CD4-positive, alpha-beta T cell treated with Interleukin-17A for 4 hours (primary cell): ENCODE results near the gene GDF9.

ENCODE experiments used
- DNase-seq: peaks from one replicate; pipeline ENCODE4 v3.0.0-alpha.2; 2020; ENCODE audit warnings: mixed read lengths

The GDF9 gene

GRCh38 chr5:132834057-132834456 lies 32.2 kb downstream of the GDF9 start:
- no peak for DNase-seq

DNA sequence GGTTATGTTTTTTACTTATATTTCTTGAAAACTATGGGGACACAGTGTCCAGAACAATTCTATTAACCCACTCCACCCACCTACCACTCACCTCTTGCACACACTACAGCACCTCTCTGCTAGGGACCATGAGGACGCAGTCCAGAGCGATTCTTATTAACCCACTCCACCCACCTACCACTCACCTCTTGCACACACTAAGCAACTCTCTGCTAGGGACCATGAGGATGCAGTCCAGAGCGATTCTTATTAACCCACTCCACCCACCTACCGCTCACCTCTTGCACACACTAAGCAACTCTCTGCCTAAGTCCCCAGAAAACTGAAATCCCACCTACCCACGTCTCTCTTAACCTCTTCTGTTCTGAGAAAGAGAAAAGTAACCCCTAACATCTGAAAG lies 33.7 kb downstream of the GDF9 start:
- no peak for DNase-seq

GRCh38 chr5:132831095-132831860 lies 35.0 kb downstream of the GDF9 start:
- DNase-seq, result no peak

GRCh38 chr5:132830436-132831094 lies 35.7 kb downstream of the GDF9 start, which contains the start of gene SHROOM1:
Gene SHROOM1, minus strand, starts transcription at chr5:132830647. Its CDS starts 4,507 bp downstream, at chr5:132826140.
- DNase-seq, result peak; percentile 33

DNA sequence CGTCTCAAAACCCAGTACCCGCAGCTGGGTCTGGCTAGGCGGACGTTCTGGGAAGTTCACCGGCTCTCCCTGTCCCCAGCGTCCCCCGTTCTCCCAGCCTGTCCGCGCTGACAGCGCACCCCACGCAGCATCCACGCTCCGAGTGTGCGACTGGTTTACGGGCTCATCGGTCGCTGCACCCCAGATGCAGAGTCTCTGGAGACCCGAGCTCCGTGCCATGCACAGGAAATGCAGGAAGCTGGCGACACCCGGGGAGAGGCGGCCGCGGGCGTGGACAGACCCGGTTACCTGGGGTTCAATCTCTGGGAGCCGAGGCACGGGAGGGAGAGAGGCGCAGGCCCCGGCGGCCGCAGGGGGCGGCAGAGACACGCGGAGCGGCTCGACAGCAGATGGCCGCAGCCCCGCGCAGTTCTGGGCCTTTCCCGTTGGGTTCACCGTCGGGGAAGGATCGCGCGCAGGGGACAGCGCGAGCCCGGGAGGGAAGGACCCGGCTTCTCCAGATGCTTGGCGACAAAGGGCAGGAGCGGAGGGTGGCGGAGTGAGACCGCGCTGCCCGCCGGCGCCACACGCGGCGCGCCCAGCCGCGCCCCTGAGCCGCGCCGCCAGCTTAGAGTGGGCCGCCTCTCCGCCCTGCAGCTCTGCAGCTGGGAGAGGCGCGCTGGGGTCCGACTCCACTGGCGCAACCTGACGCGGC lies 36.4 kb downstream of the GDF9 start:
- DNase-seq, result peak; percentile 78

DNA sequence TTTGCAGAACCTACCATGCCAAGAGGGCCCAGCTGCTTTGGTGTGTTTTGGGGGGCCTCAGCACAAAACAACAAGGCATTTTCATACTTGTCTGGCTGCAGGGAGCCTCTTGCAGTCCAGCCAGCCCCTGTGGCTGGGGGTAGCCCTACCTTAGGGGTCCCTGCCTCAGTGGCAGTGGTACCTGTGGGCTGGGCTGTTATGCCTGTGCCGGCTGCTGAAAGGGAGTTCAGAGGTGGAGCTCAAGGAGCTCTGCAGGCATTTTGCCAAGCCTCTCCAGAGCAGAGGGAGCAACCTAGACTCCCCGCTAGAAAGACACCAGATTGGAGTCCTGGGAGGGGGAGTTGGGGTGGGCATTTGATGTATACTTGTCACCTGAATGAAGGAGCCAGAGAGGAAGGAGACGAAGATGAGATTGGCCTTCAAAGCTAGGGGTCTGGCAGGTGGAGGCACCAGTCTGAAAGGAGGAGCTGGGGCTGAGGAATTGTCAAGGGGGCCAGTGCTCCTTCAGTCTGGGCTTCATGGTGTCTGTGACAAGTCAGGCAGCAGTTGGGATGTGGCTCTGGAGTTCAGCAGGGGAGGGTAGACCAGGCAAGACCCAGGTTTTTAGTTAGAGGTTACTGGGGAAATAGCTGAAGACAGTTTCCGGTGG lies 37.3 kb downstream of the GDF9 start:
- no peak for DNase-seq

- no peak for DNase-seq
These were observed 38.2 kb downstream of the GDF9 start for GRCh38 chr5:132827943-132828673.

DNA sequence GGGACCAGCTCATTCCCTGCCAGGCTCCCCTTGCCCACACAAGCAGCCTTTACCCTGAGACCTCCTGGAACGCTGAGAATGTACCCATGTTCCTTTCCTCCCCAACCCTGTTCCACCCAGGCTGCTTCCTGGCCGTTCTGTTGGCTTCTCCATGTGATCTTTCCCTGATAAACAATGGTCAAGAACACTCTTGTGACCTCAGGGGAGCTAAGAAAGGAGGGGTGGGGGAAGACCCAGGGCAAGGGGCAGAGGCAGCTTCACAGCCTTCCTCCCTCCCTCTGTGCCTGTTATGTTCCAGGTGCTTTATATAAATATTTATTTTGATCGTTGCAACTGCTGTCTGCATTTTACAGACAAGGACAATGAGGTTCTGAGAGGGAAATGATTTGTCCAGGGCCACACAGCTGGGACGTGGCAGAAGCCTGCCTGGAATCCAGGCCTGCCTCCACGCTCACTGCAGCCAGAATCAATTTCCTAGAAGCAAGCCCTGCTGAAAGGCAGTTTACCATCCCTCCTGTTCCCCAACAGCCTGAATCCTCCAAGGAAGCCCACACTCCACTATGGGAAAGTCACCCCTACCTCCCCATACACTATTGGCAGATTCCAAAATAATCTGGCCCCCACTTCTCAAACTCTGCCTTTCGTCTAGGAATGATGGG lies 39.7 kb downstream of the GDF9 start:
- no peak for DNase-seq

DNA sequence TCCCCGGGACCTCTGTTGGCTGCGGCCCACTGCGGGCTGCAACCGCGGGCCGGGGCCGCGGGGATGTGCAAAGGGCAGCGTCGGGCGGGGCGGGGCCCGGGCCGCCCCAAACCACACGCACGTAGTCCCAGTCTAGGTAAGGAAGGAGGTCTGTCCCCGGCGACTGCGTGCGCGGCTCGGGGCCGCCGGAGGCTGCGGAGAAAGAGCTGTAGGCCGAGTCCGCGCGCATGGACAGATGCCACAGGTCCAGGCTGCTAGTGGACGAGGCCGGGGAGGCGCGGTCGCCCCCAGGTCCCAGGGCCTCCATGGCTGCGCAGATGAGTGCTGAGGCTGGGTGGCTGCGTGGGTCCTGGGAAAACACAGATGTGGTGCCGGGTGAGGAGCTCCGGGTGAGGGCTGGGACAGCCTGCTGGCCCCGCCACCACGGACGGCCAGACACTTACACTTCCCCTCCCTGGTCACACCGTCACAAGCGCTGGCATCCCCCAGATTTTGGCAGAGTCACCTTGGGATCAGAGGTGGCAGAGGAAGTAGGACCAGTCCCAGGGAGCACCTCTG lies 40.4 kb downstream of the GDF9 start:
- DNase-seq, result peak; percentile 28

DNA sequence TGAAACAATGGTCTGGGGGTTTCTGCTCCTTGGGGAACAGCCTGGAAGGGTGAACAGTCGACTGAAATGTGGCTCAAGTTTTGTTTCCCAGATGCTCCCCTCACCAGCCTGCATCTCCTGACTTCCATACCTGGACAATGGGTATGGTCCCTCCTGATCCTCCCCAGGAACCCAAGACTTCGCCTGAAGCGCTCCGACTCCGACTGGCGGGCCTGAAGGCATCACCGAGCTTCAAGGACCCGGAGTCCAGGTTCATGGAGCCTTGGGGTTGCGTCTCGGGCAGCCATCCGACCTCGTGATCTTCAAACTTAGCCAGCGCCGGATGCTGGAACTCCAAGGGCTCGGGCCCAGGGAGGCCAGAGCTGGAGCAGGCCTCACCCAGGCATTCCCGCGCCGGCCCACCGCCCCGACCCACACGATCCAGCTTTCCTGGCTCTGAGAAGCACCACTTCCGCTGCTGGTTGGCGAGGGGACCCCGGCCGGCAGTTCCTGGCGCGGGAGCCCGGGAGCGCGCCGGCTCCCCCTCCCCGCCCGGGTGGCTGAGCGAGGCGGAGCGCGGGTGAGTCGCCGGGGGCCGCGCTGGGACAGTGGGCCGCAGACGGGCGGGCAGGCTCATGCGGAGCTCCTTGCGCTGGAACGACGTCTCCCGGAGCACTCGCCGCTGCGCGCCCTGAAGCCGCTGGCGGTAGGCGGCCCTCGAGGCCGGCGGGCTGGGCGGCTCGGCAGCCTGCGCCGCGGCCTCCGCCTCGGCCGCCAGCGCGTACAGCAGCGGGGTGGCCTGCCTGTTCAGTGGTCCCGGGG lies 41.0 kb downstream of the GDF9 start:
- DNase-seq, result no peak

GRCh38 chr5:132824426-132824825 lies 41.8 kb downstream of the GDF9 start:
- no peak for DNase-seq

DNA sequence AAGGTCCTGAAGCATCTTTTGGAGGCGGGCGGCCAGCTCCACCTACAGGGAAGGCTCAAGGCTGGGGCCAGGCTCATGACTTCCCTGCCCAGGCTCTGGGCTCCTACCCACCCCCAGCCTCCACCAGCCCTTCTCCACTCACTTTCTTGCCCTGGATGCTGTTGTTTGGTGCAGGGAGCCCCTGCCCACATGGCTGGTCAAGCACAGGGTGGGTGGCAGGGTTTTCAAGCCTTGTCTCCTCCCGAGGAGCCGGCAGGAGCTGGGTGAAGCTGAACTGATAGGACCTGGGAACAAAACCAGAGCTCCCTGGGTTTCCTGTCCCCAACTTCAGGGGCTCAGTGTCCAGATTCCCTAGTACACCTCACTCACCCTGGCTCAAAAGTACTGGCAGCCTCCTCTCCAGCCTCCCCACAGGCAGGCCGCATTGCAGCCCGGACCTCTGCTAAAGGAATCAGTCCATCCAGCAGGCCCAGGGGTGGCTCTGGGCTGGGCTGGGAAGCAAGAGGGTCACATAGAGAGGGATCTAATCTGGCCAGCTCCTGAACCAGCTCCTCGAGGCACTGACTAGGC lies 42.7 kb downstream of the GDF9 start:
- DNase-seq, result no peak

DNA sequence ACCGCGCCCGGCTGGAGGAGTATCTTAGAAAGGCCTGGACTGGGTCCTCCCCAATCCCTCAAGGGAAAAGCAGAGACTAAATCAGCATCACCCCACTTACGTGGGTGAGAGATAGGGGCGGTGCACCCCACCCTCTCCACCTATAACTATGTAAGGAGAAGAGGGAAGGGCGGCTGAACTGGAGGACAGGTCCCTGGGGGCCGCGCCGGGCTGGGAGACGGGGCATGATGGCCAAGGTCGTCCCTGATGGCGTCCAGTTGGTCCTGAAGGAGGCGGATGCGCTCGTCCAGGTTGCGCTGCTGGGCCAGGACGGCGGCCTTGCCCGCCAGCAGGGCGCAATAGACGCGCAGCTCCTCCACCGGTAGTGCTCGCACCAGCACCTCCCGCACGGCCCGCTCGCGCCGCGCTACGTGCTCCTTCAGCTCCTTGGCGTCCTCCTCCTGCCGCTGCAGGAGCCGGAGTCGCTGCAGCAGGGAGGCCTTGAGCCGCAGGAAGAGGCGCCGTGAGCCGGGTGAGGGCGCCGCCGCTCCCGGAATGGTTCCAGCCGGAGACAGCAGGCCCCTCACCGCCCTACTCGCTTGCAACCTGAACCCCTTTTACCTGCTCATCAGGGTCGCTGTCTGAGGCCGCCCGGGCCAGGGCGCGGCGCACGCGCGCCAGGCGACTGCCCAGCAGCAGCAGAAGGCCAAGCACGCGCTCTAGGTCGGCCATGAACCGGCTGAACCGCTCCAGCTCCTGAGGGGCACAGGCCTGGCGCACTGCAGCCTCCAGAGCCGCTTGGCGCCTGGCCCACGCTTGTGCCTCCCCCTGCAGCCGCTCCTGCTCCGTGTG lies 43.4 kb downstream of the GDF9 start:
- peak; percentile 12 for DNase-seq

- no peak for DNase-seq
These were observed 44.5 kb downstream of the GDF9 start for GRCh38 chr5:132821791-132822190.

- DNase-seq, result no peak
These were observed 44.9 kb downstream of the GDF9 start for GRCh38 chr5:132821350-132821749.

- peak; percentile 93 for DNase-seq
These were observed 46.0 kb downstream of the GDF9 start for GRCh38 chr5:132820162-132820754.

- peak; percentile 28 for DNase-seq
These were observed 46.8 kb downstream of the GDF9 start for GRCh38 chr5:132819468-132819867.

- no peak for DNase-seq
These were observed 49.3 kb downstream of the GDF9 start for GRCh38 chr5:132817011-132817410.

GRCh38 chr5:132816554-132816953 lies 49.7 kb downstream of the GDF9 start:
- no peak for DNase-seq
